Activated CD8-positive, alpha-beta memory T cell treated with anti-CD3 and anti-CD28 coated beads, Interleukin-2, amount 50 U/mL, for 1 hour (primary cell): ENCODE data around the gene ADAMTS17.

Experiments
- DNase-seq: peaks from one replicate; pipeline ENCODE4 v3.0.0-alpha.2; 2020; ENCODE audit errors: extremely low read depth

ADAMTS17 gene

GRCh38 chr15:100221471-100222348 is 120.1 kb downstream of the ADAMTS17 start:
- no peak for DNase-seq

GRCh38 chr15:100220058-100220768 is 121.6 kb downstream of the ADAMTS17 start:
- DNase-seq = no peak

DNA sequence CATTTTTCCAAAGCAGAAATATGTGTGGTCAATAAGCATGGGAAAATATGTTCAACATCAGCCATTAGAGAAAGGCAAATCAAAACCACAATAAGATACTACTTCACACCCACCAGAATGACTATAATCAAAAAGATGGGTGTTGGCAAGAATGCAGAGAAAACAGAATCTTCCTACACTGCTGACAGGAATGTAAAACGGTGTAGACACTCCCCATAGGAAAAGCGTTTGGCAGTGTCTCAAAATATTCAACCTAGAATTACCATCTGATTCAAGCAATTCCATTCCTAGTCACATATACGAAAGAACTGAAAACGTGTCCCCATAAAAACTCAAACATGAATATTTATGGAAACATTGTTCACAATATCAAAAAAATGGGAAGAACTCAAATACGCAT is 123.3 kb downstream of the ADAMTS17 start:
- DNase-seq = no peak

- no peak for DNase-seq
These were observed 125.6 kb downstream of the ADAMTS17 start for GRCh38 chr15:100216182-100216581.

GRCh38 chr15:100215843-100216169 is 126.0 kb downstream of the ADAMTS17 start:
- no peak for DNase-seq

DNA sequence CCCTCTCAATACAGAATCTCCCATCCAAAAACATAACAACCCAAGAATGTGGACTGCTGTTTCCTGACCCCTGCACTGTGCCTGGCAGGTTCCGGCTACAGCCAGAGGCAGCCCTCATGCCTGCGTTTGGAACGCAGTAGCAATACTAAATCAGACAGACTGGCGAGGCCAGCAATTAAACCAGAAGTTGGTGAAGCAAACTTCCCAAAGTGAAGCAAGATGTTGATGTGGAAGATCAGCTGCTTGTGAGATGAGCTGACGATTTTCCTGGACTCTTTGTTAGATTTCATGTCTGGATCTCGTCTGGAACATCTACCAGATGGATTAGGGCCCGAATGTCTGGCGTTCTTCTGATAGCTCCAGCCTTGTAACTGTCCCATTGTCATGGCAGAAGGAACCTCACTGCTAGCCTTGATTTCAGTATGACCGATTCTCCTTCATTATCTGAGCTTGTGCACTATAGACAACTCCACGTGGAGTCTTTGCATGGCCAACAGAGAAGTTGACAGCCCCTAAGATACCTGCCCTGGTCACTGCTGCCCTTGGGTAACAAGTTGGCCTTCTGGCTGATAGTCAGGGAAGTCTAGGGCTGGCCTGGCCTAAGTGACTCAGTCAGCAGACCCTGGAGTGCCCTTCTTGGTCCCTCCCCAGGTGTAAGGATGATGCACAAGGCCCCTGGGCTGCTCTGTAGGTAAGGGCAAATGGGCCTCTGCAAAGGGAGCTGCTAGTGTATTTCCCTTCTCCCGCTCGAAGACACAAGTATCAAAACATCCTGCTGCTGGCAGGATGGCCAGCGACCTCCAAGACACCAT is 126.5 kb downstream of the ADAMTS17 start:
- no peak for DNase-seq

GRCh38 chr15:100211855-100212850 is 129.6 kb downstream of the ADAMTS17 start:
- DNase-seq = no peak

- DNase-seq = no peak
These were observed 131.4 kb downstream of the ADAMTS17 start for GRCh38 chr15:100210338-100210737.

- no peak for DNase-seq
These were observed 132.7 kb downstream of the ADAMTS17 start for GRCh38 chr15:100208921-100209603.

- DNase-seq = no peak
These were observed 134.7 kb downstream of the ADAMTS17 start for GRCh38 chr15:100207053-100207452.

DNA sequence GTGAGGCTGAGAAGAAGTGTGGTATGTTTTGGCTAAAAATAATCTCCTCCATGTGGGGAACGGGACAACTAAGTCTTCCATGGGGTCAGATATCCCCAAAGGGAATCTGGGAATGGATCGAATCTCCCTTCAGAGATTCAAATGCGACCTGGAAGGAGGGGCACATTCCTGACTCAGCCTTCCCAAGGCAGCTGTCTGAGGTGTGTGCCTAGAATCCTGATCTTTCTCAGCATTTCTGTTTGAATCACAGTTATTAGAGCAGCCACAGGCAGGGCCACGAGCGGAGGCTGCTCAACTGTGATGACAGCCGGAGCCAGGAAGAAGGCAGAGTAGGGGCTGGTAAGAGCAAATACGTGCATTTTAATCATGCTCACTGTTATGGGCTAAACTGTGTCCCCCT is 135.1 kb downstream of the ADAMTS17 start:
- no peak for DNase-seq

GRCh38 chr15:100205549-100206295 is 136.1 kb downstream of the ADAMTS17 start:
- no peak for DNase-seq

DNA sequence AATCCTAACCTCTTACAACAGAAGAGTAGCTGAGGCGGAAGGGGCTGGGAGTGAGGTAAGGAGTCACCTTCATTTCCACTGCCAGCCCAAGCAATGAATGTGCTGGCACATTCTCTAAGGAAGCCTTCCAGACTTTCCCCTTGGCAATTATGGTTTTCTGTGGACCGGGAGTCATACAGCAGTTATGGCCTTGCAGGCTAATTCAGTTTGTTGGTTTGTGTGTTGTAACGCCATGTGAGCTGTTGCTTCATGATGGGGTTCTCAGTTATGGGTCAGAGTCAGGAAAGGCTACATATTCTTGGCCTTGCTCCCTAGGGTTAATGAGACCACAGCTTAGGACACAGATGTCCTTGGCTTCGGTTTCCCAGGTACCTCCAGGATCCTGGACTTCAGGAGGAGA is 137.0 kb downstream of the ADAMTS17 start:
- no peak for DNase-seq

DNA sequence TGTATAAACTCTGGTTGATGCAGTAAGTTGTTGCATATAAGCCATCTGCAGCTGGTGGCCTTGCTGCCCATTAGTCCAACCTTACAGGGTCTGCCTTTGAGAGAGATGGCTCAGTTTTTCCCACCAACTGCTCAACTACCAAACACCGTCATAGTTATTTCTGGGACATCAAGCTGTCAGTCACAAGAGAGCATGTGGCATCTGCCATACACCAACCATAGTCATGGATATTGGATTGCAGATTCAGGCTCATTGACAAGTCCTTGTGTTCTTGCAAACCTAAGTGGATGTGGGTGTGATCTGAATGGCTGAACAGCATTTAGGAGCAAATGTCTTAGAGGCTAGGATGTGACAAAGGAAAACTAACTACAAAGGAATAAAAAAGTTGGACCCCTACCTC is 137.6 kb downstream of the ADAMTS17 start:
- DNase-seq = no peak

- no peak for DNase-seq
These were observed 139.3 kb downstream of the ADAMTS17 start for GRCh38 chr15:100202309-100202960.

- DNase-seq = no peak
These were observed 140.1 kb downstream of the ADAMTS17 start for GRCh38 chr15:100201376-100202280.

GRCh38 chr15:100200287-100200880 is 141.4 kb downstream of the ADAMTS17 start:
- no peak for DNase-seq
